Keratinocyte (primary cell): ENCODE results near the gene PRKCSH. TPM values are rescaled to one million over a fixed set of nuclear protein-coding genes. Genes with fewer than 3 reads are reported as not detected.

Source experiments
- DNase-seq: peaks from one replicate; pipeline ENCODE4 v3.0.0-alpha.2; 2011; ENCODE audit warnings: low read depth, missing footprints, low spot score
- FAIRE-seq: peaks from 2 replicates; lab custom pipeline; 2011; peaks lifted over from hg19 to GRCh38; lab: Jason Lieb, UNC
- H2AFZ ChIP-seq: 2 replicates; pipeline ENCODE4 v1.6.0; 2012; ENCODE audit warnings: low read length, control low read depth, inconsistent platforms; ENCODE audit not compliant: control insufficient read depth
- H3K27ac ChIP-seq: 2 replicates; pipeline ENCODE4 v1.5.1; 2011; ENCODE audit warnings: low read length; ENCODE audit not compliant: control insufficient read depth, insufficient read depth
- H3K27me3 ChIP-seq: 3 replicates; pipeline ENCODE4 v1.6.0; 2011; ENCODE audit warnings: low read length; ENCODE audit not compliant: control insufficient read depth, insufficient read depth; ENCODE audit errors: extremely low read depth
- H3K36me3 ChIP-seq, 2 experiments: 2 replicates in 1 of 2; 3 replicates in 1 of 2; pipeline ENCODE4 v1.5.1; 2011; ENCODE audit warnings: low read length in 2 of 2, mild to moderate bottlenecking in 1 of 2; ENCODE audit not compliant: control insufficient read depth in 2 of 2, insufficient read depth in 2 of 2; ENCODE audit errors: extremely low read depth in 1 of 2
- H3K4me1 ChIP-seq: 3 replicates; pipeline ENCODE4 v1.5.1; 2011; ENCODE audit warnings: low read length; ENCODE audit not compliant: control insufficient read depth, insufficient read depth; ENCODE audit errors: extremely low read depth
- H3K4me2 ChIP-seq: 3 replicates; pipeline ENCODE4 v1.6.0; 2011; ENCODE audit warnings: low read depth, low read length; ENCODE audit not compliant: control insufficient read depth, insufficient read depth; ENCODE audit errors: extremely low read depth
- H3K4me3 ChIP-seq, 3 experiments: fragments of 200-600 bp in 1 of 3; sonication (generic) in 1 of 3; 2 replicates in 2 of 3; 3 replicates in 1 of 3; pipeline ENCODE4 v1.5.1; 2011 to 2016; ENCODE audit warnings: low read length in 3 of 3, mild to moderate bottlenecking in 3 of 3, control low read depth in 2 of 3, inconsistent platforms in 1 of 3, low read depth in 1 of 3, mixed read lengths in 1 of 3, mixed run types in 1 of 3, moderate library complexity in 1 of 3; ENCODE audit not compliant: control insufficient read depth in 2 of 3, insufficient read depth in 2 of 3; ENCODE audit errors: extremely low read depth in 1 of 3
- H3K79me2 ChIP-seq: 2 replicates; pipeline ENCODE4 v1.6.0; 2012; ENCODE audit warnings: low read length; ENCODE audit not compliant: control insufficient read depth, insufficient read depth
- H3K9ac ChIP-seq: 3 replicates; pipeline ENCODE4 v1.6.0; 2011; ENCODE audit warnings: low read length; ENCODE audit not compliant: control insufficient read depth, insufficient read depth; ENCODE audit errors: extremely low read depth
- H3K9me1 ChIP-seq: 3 replicates; pipeline ENCODE4 v1.6.0; 2011; ENCODE audit warnings: low read length; ENCODE audit not compliant: control insufficient read depth, insufficient read depth; ENCODE audit errors: extremely low read depth
- H3K9me3 ChIP-seq: 2 replicates; pipeline ENCODE4 v1.5.1; 2012; ENCODE audit warnings: low read depth, low read length; ENCODE audit not compliant: control insufficient read depth
- H4K20me1 ChIP-seq: 3 replicates; pipeline ENCODE4 v1.6.0; 2011; ENCODE audit warnings: low read length; ENCODE audit not compliant: control insufficient read depth, insufficient read depth; ENCODE audit errors: extremely low read depth
- EZH2 ChIP-seq: IDR thresholded peaks from one replicate; pipeline ENCODE4 v1.6.1; 2012; ENCODE audit warnings: inconsistent platforms, mild to moderate bottlenecking, low read length, moderate library complexity
- dilution Hi-C: fragments of 300-500 bp; cut with MboI; formaldehyde crosslinking; loops from one replicate; pipeline ENCODE4 v1.7.0; 2020; ENCODE audit warnings: low sequenced_read_pairs; ENCODE audit not compliant: extremely low pct_ligation_motif_present
- polyA plus RNA-seq, 5 experiments: library from polyadenylated mRNA; depleted of rRNA in 3 of 5; stranded (reverse) in 3 of 5; stranded (forward) in 1 of 5; unstranded in 1 of 5; fragments of >200 nt; gene quantifications; 1 replicate in 1 of 5; 2 replicates in 3 of 5; 3 replicates in 1 of 5; pipeline versions ENCODE4 v1.2.1 to v1.2.3, GENCODE V29; 2011 to 2012; ENCODE audit warnings: missing spikeins in 2 of 5, low read depth in 1 of 5, low replicate concordance in 1 of 5
- TF ChIP-seq, protein P1 (sequence below), 3 experiments: IDR thresholded peaks in 1 of 3; conservative IDR thresholded peaks in 1 of 3; optimal IDR thresholded peaks in 1 of 3; 2 replicates in 2 of 3; 3 replicates in 1 of 3; pipeline versions ENCODE3 to v1.5.1; 2011; ENCODE audit warnings: low read length in 3 of 3, mild to moderate bottlenecking in 3 of 3, moderate library complexity in 2 of 3, control low read depth in 1 of 3, inconsistent platforms in 1 of 3; ENCODE audit not compliant: insufficient read depth in 2 of 3; ENCODE audit errors: extremely low read depth in 1 of 3

Gene PRKCSH
- polyA plus RNA-seq, 1 donor (not counting 4 experiments of a cell fraction or from before 2014, with no cell fraction given): 56.3 TPM

DNA sequence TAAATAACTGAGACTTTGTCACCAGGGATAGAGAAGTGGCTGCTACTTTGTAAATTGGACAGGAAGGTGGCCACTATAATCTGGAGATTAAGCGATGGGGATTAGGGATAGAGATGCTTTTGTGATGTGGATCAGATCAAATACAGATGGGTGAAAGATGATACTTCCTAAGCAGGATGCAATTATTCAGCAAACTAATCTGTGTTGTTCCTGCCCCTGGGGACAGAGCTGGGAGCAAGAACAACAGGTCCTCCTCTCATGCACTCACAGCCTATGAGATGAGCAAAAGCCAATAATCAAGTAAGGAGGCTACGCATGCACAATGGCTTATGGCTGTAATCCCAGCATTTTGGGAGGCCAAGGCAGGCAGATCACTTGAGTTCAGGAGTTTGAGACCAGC is 20.9 kb upstream of the PRKCSH start:
- no peaks in the 10 kb centered on the region for H4K20me1 ChIP-seq
- dilution Hi-C loops: no loop called here

DNA sequence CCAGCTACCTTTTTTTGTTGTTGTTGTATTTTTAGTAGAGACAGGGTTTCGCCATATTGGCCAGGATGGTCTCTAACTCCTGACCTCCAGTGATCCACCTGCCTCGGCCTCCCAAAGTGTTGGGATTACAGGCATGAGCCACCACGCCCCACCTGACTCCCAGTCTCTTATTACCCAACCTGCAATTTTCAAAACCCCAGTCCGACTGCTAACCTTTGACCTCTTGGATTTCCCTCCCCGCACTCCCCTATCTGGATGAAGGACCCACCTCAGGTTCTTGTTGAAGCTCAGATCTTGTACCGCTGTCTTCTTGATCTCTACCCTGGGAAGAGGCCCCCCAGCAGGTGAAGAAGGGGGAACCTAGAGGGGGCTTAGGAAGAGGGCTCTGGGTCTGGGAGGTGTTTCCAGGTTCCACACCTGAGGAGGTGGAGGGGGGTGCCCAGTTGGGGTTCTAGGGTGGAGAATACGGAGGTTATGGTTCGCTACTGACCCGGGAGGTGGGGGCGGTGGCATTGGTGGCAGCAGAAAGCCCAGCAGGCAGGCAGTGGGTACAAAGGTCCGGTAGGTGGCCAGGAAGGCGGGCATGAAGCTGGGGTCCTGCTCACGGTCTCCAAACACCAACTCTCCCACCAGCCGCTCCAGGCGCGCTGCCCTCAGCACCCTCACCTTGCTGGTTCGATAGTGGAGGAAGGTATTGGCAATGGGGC is 18.9 kb upstream of the PRKCSH start:
- TF ChIP-seq, protein P1, sequence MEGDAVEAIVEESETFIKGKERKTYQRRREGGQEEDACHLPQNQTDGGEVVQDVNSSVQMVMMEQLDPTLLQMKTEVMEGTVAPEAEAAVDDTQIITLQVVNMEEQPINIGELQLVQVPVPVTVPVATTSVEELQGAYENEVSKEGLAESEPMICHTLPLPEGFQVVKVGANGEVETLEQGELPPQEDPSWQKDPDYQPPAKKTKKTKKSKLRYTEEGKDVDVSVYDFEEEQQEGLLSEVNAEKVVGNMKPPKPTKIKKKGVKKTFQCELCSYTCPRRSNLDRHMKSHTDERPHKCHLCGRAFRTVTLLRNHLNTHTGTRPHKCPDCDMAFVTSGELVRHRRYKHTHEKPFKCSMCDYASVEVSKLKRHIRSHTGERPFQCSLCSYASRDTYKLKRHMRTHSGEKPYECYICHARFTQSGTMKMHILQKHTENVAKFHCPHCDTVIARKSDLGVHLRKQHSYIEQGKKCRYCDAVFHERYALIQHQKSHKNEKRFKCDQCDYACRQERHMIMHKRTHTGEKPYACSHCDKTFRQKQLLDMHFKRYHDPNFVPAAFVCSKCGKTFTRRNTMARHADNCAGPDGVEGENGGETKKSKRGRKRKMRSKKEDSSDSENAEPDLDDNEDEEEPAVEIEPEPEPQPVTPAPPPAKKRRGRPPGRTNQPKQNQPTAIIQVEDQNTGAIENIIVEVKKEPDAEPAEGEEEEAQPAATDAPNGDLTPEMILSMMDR (optimal IDR thresholded peaks at IDR 0.05 in 1 of 3, IDR thresholded peaks at IDR 0.05 in 1 of 3, conservative IDR thresholded peaks at IDR 0.05 in 1 of 3; ENCODE audit: extremely low read depth in 1 of 3, insufficient read depth in 2 of 3, low read length in 3 of 3): no peak
- no peak for TF ChIP-seq EZH2
- Histone ChIP-seq H3K27me3 (peaks cover 41% of the 10 kb centered on the region), H2AFZ (no peak overlapping the region), H3K4me2 (no peak overlapping the region), H3K27ac (no peak overlapping the region), H3K4me3 (no peak overlapping the region), H3K9me3 (no peaks in the 10 kb centered on the region), H3K9ac (no peak overlapping the region), H3K9me1 (no peaks in the 10 kb centered on the region), H4K20me1 (no peaks in the 10 kb centered on the region), H3K79me2 (no peaks in the 10 kb centered on the region), H3K4me1 (peaks cover 7% of the 10 kb centered on the region), H3K36me3 (no peaks in the 10 kb centered on the region)
- dilution Hi-C loops: no loop called here
- DNase-seq (no peak), FAIRE-seq (no peak)

More for the DNA sequence above, 20.9 kb upstream of the PRKCSH start:
- Histone ChIP-seq H3K4me3 (no peak overlapping the region), H3K36me3 (no peaks in the 10 kb centered on the region), H2AFZ (no peak overlapping the region), H3K27ac (no peak overlapping the region), H3K9me1 (no peaks in the 10 kb centered on the region), H3K4me1 (no peaks in the 10 kb centered on the region), H3K9ac (no peak overlapping the region), H3K27me3 (peaks cover 21% of the 10 kb centered on the region), H3K4me2 (no peak overlapping the region), H3K9me3 (no peaks in the 10 kb centered on the region), H3K79me2 (no peaks in the 10 kb centered on the region)
- TF ChIP-seq, protein P1 (optimal IDR thresholded peaks at IDR 0.05 in 1 of 3, IDR thresholded peaks at IDR 0.05 in 1 of 3, conservative IDR thresholded peaks at IDR 0.05 in 1 of 3; ENCODE audit: extremely low read depth in 1 of 3, insufficient read depth in 2 of 3, low read length in 3 of 3): no peak
- FAIRE-seq: no peak
- no peak for DNase-seq
